H1 (cell line): ENCODE results near the gene ARFGEF3. TPM values are rescaled to one million over a fixed set of nuclear protein-coding genes. Genes with fewer than 3 reads are reported as not detected.

Source experiments
- CTCF ChIA-PET: fragments of 300-600 bp; sonication (Branson Sonifier 250); formaldehyde crosslinking; loops from one replicate; lab custom pipeline; 2021; ENCODE audit not compliant: partially characterized antibody; lab: Charles Lee
- POLR2A ChIA-PET: fragments of 300-600 bp; sonication (Branson Sonifier 250); formaldehyde crosslinking; loops from one replicate; lab custom pipeline; 2021; ENCODE audit warnings: inconsistent platforms; ENCODE audit not compliant: partially characterized antibody; lab: Charles Lee
- DNase-seq, 2 experiments: peaks; one replicate each; pipeline versions ENCODE4 v3.0.0 to v3.0.0-alpha.2; 2010 to 2022; ENCODE audit warnings: low spot score in 2 of 2, low read depth in 1 of 2, mixed read lengths in 1 of 2
- FAIRE-seq: peaks from 2 replicates; lab custom pipeline; 2011; peaks lifted over from hg19 to GRCh38; lab: Jason Lieb, UNC
- H2AFZ ChIP-seq: 2 replicates; pipeline ENCODE4 v1.8.1; 2012; ENCODE audit warnings: low read length, inconsistent platforms
- H2AK5ac ChIP-seq: 2 replicates; pipeline ENCODE4 v1.6.1; 2013; ENCODE audit warnings: low read depth, low read length
- H2BK120ac ChIP-seq: replicated peaks from 2 replicates; pipeline ENCODE3; 2013; ENCODE audit warnings: low read depth, low read length, inconsistent platforms
- H2BK12ac ChIP-seq: 2 replicates; pipeline ENCODE4 v1.6.1; 2013; ENCODE audit warnings: low read depth, low read length
- H2BK15ac ChIP-seq: 2 replicates; pipeline ENCODE4 v1.6.1; 2013; ENCODE audit warnings: low read length
- H2BK20ac ChIP-seq: 2 replicates; pipeline ENCODE4 v1.6.1; 2013; ENCODE audit warnings: low read length
- H2BK5ac ChIP-seq: 2 replicates; pipeline ENCODE4 v1.6.1; 2013; ENCODE audit warnings: low read depth, low read length
- H3K14ac ChIP-seq: 2 replicates; pipeline ENCODE4 v1.6.1; 2013; ENCODE audit warnings: inconsistent platforms; ENCODE audit not compliant: insufficient read length
- H3K18ac ChIP-seq: 2 replicates; pipeline ENCODE4 v1.6.1; 2013; ENCODE audit warnings: low read length; ENCODE audit errors: extremely low read depth
- H3K23ac ChIP-seq: 2 replicates; pipeline ENCODE4 v1.6.1; 2013; ENCODE audit warnings: inconsistent platforms; ENCODE audit not compliant: insufficient read length
- H3K23me2 ChIP-seq: 2 replicates; pipeline ENCODE4 v1.6.1; 2013; ENCODE audit warnings: low read depth, low read length
- H3K27ac ChIP-seq: 2 replicates; pipeline ENCODE4 v1.6.1; 2011; ENCODE audit warnings: low read depth, low read length, inconsistent platforms
- H3K27me3 ChIP-seq, 4 experiments: replicated peaks in 1 of 4; 1 replicate in 1 of 4; 2 replicates in 3 of 4; pipeline versions ENCODE4 v1.6.1 to v1.8.1; 2011 to 2013; ENCODE audit warnings: low read length in 3 of 4, mild to moderate bottlenecking in 3 of 4, inconsistent platforms in 2 of 4, mixed read lengths in 2 of 4, moderate library complexity in 1 of 4; ENCODE audit not compliant: control insufficient read depth in 3 of 4, insufficient read depth in 3 of 4; ENCODE audit errors: extremely low read depth in 1 of 4
- H3K36me3 ChIP-seq, 4 experiments: 2 replicates each; pipeline versions ENCODE4 v1.6.1 to v1.8.1; 2011 to 2013; ENCODE audit warnings: mild to moderate bottlenecking in 4 of 4, low read length in 3 of 4, moderate library complexity in 2 of 4, control low read depth in 1 of 4, inconsistent platforms in 1 of 4; ENCODE audit not compliant: insufficient read depth in 4 of 4, control insufficient read depth in 2 of 4
- H3K4ac ChIP-seq: replicated peaks from 2 replicates; pipeline ENCODE3; 2013; ENCODE audit warnings: low read length, low read depth, mixed read lengths, inconsistent platforms; ENCODE audit not compliant: insufficient read length
- H3K4me1 ChIP-seq, 4 experiments: replicated peaks in 1 of 4; 1 replicate in 1 of 4; 2 replicates in 3 of 4; pipeline versions ENCODE4 v1.6.1 to v1.8.1; 2011 to 2013; ENCODE audit warnings: low read length in 3 of 4, inconsistent platforms in 2 of 4, mixed read lengths in 1 of 4; ENCODE audit not compliant: insufficient read depth in 4 of 4, control insufficient read depth in 3 of 4
- H3K4me2 ChIP-seq, 2 experiments: 2 replicates each; pipeline versions ENCODE4 v1.6.1 to v1.8.1; 2011 to 2013; ENCODE audit warnings: low read depth in 2 of 2, low read length in 2 of 2, control low read depth in 1 of 2, inconsistent platforms in 1 of 2, mild to moderate bottlenecking in 1 of 2; ENCODE audit not compliant: insufficient read depth in 1 of 2
- H3K4me3 ChIP-seq, 4 experiments: fragments of 200-600, 300-600 bp in 1 of 4; sonication (generic), shearing (Covaris generic), sonication (Bioruptor Twin) in 1 of 4; 2 replicates each; pipeline versions ENCODE4 v1.5.1 to v1.8.1; 2011 to 2016; ENCODE audit warnings: low read length in 4 of 4, low read depth in 3 of 4, control low read depth in 2 of 4, inconsistent platforms in 2 of 4, mild to moderate bottlenecking in 2 of 4, mixed read lengths in 1 of 4, moderate library complexity in 1 of 4; ENCODE audit not compliant: insufficient read depth in 2 of 4; ENCODE audit errors: extremely low read depth in 1 of 4
- H3K56ac ChIP-seq: replicated peaks from 2 replicates; pipeline ENCODE3; 2013; ENCODE audit warnings: low read depth, mild to moderate bottlenecking, mixed read lengths, low read length, inconsistent platforms; ENCODE audit not compliant: insufficient read length
- H3K79me1 ChIP-seq: 2 replicates; pipeline ENCODE4 v1.6.1; 2013; ENCODE audit warnings: low read depth, low read length, control low read depth
- H3K79me2 ChIP-seq, 2 experiments: 2 replicates each; pipeline versions ENCODE4 v1.6.1 to v1.8.1; 2012 to 2013; ENCODE audit warnings: low read length in 2 of 2, mild to moderate bottlenecking in 2 of 2, inconsistent platforms in 1 of 2; ENCODE audit not compliant: insufficient read depth in 2 of 2, control insufficient read depth in 1 of 2
- H3K9ac ChIP-seq, 4 experiments: replicated peaks in 1 of 4; 1 replicate in 1 of 4; 2 replicates in 3 of 4; pipeline versions ENCODE4 v1.6.1 to v1.8.1; 2011 to 2013; ENCODE audit warnings: low read depth in 3 of 4, low read length in 3 of 4, control low read depth in 2 of 4, mild to moderate bottlenecking in 2 of 4, moderate library complexity in 2 of 4, inconsistent platforms in 1 of 4; ENCODE audit errors: extremely low read depth in 1 of 4
- H3K9me3 ChIP-seq, 2 experiments: 2 replicates each; pipeline versions ENCODE4 v1.6.1 to v1.8.1; 2012 to 2013; ENCODE audit warnings: mild to moderate bottlenecking in 2 of 2, moderate library complexity in 2 of 2, control low read depth in 1 of 2, inconsistent platforms in 1 of 2, low read depth in 1 of 2, low read length in 1 of 2, mixed read lengths in 1 of 2; ENCODE audit not compliant: insufficient read depth in 2 of 2
- H4K20me1 ChIP-seq, 2 experiments: replicated peaks in 1 of 2; 2 replicates each; pipeline versions ENCODE3 to v1.8.1; 2011 to 2013; ENCODE audit warnings: inconsistent platforms in 2 of 2, low read length in 2 of 2, mild to moderate bottlenecking in 1 of 2; ENCODE audit not compliant: insufficient read depth in 2 of 2, control insufficient read depth in 1 of 2
- H4K5ac ChIP-seq: 2 replicates; pipeline ENCODE4 v1.6.1; 2013; ENCODE audit warnings: low read length, low read depth, mixed read lengths, inconsistent platforms; ENCODE audit not compliant: insufficient read length
- H4K8ac ChIP-seq: 2 replicates; pipeline ENCODE4 v1.8.0; 2013; ENCODE audit warnings: mild to moderate bottlenecking, moderate library complexity, low read length, inconsistent platforms; ENCODE audit not compliant: insufficient read depth; ENCODE audit errors: extremely low read depth
- H4K91ac ChIP-seq: replicated peaks from 2 replicates; pipeline ENCODE3; 2013; ENCODE audit warnings: low read length, mixed read lengths, inconsistent platforms; ENCODE audit not compliant: insufficient read length
- CEBPB ChIP-seq: IDR thresholded peaks from 2 replicates; pipeline ENCODE4 v1.6.1; 2012; ENCODE audit warnings: low read depth, low read length
- GABPA ChIP-seq: IDR thresholded peaks from 2 replicates; pipeline ENCODE4 v1.6.1; 2011; ENCODE audit warnings: mild to moderate bottlenecking, low read length, moderate library complexity, borderline replicate concordance; ENCODE audit not compliant: insufficient read depth
- POLR2AphosphoS5 ChIP-seq: IDR thresholded peaks from 2 replicates; pipeline ENCODE4 v1.6.1; 2011; ENCODE audit warnings: low read depth, low read length
- POU5F1 ChIP-seq: IDR thresholded peaks from 2 replicates; pipeline ENCODE4 v1.6.1; 2011; ENCODE audit warnings: low read depth, mild to moderate bottlenecking, low read length, moderate library complexity
- WGBS, 2 experiments: shearing (Covaris generic) in 1 of 2; methylation state at CpG; one replicate each; pipeline versions ENCODE4 v1.1.6 to v1.1.7; 2013 to 2015; ENCODE audit warnings: low lambda C conversion rate in 2 of 2, mixed read lengths in 2 of 2, inconsistent platforms in 1 of 2, low coverage in 1 of 2, missing lambda C conversion rate in 1 of 2; ENCODE audit not compliant: insufficient replicate concordance in 2 of 2, insufficient coverage in 1 of 2, insufficient read length in 1 of 2; ENCODE audit errors: extremely low coverage in 1 of 2, missing lambda C conversion rate in 1 of 2; 5-methylcytosine and 5-hydroxymethylcytosine counted together
- polyA plus RNA-seq, 7 experiments: library from polyadenylated mRNA; depleted of rRNA in 3 of 7; stranded (reverse) in 5 of 7; unstranded in 2 of 7; fragments of >200 nt in 5 of 7; fragments of 200-250 nt in 2 of 7; gene quantifications; 1 replicate in 5 of 7; 2 replicates in 1 of 7; 4 replicates in 1 of 7; pipeline versions ENCODE4 v1.2.1 to v1.2.3, GENCODE V29; 2011 to 2013; ENCODE audit warnings: missing spikeins in 2 of 7, mixed read lengths in 2 of 7
- total RNA-seq: library from RNA; stranded (reverse); fragmentation: NEBNext Ultra II Directional; extraction: Animal tissue kit (Norgen Biotek cat#: 25700); gene quantifications from 2 replicates; pipeline ENCODE4 v1.2.1, GENCODE V29; 2021
- TF ChIP-seq, protein P1 (sequence below), 3 experiments: IDR thresholded peaks; 1 replicate in 2 of 3; 2 replicates in 1 of 3; pipeline versions ENCODE4 v1.5.1 to v1.6.1; 2011; ENCODE audit warnings: low read length in 3 of 3, mild to moderate bottlenecking in 3 of 3, inconsistent platforms in 2 of 3, low read depth in 1 of 3, moderate library complexity in 1 of 3; ENCODE audit not compliant: insufficient read depth in 1 of 3; ENCODE audit errors: control extremely low read depth in 1 of 3

The ARFGEF3 gene
- total and polyA plus RNA-seq, 2 of the 8 experiments (the other 6 are each of a cell fraction or from before 2014, with no cell fraction given), result 5.8 to 23.2 TPM

DNA sequence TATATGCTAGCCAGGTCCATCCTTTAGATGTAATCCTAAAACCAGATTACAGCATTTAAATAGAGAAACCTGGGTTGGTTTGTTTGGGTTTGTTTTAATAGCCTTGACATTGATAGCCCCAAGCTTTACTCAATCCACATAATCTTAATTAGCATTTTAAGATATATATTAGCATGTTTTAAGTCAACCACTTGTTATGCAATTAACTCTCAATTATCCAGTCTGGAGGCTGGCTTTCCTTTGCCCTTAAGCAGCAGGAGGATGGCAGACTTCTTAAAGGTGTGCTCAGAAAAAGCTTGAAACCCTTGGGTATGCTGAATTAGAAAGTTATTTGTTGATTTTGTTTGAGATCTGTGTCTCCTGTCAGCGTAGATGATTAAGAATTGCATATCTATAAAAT is 169.7 kb downstream of the ARFGEF3 start:
- Histone ChIP-seq H3K36me3 (peaks cover 0 to 13% (median 6%) of the 10 kb centered on the region in 4 experiments; a peak in 3 of 8 replicates), H2BK12ac (no peak overlapping the region), H3K18ac (no peak overlapping the region), H3K27ac (no peak overlapping the region), H2BK5ac (peak overlapping the region; percentile 84; the same call in 1 of the 2 replicates), H4K91ac (no peak overlapping the region), H4K20me1 (no peaks in the 10 kb centered on the region), H2BK15ac (no peak overlapping the region), H3K4ac (no peak overlapping the region), H2BK120ac (no peak overlapping the region), H4K5ac (no peak overlapping the region), H3K4me3 (0 out of 8 replicates have a peak overlapping the region, but pooled peaks of 1 of the 4 experiments have one; percentile 21), H3K4me2 (peak overlapping the region; percentile 59 to 74; a peak in 3 of 4 replicates), H3K9ac (no peak overlapping the region), H2BK20ac (no peak overlapping the region), H3K79me1 (no peaks in the 10 kb centered on the region), H3K23me2 (no peaks in the 10 kb centered on the region), H3K14ac (no peak overlapping the region), H4K8ac (no peak overlapping the region), H3K27me3 (no peaks in the 10 kb centered on the region), H2AFZ (no peak overlapping the region), H3K79me2 (no peaks in the 10 kb centered on the region), H3K23ac (no peak overlapping the region), H3K4me1 (peaks cover 8 to 18% (median 11%) of the 10 kb centered on the region in 4 experiments; a peak in 6 of 7 replicates), H2AK5ac (no peak overlapping the region), H3K56ac (no peak overlapping the region), H3K9me3 (no peaks in the 10 kb centered on the region)
- FAIRE-seq (peak; percentile 73), DNase-seq (no peak)
- WGBS, 2 experiments, result 10% methylated on average over 1 of the region's 1 CpG; no CpG with 5 or more reads in 1 of the 2 experiments
- ChIA-PET POLR2A (interaction anchor here (1.0 kb wide), 2 partner anchors 16 to 19 kb away, joined by 3 to 6 read pairs; no protein-coding TSS in a partner anchor), CTCF (interaction anchor here (1.2 to 1.3 kb wide), 2 partner anchors 14 to 72 kb away, joined by 3 read pairs; partner anchors contain the start of gene HEBP2)
- TF ChIP-seq CEBPB (0 out of 2 replicates have a peak, but pooled peaks have one; percentile 35), POLR2AphosphoS5 (no peak), GABPA (no peak), POU5F1 (0 out of 2 replicates have a peak, but pooled peaks have one; percentile 30)
- TF ChIP-seq, protein P1, sequence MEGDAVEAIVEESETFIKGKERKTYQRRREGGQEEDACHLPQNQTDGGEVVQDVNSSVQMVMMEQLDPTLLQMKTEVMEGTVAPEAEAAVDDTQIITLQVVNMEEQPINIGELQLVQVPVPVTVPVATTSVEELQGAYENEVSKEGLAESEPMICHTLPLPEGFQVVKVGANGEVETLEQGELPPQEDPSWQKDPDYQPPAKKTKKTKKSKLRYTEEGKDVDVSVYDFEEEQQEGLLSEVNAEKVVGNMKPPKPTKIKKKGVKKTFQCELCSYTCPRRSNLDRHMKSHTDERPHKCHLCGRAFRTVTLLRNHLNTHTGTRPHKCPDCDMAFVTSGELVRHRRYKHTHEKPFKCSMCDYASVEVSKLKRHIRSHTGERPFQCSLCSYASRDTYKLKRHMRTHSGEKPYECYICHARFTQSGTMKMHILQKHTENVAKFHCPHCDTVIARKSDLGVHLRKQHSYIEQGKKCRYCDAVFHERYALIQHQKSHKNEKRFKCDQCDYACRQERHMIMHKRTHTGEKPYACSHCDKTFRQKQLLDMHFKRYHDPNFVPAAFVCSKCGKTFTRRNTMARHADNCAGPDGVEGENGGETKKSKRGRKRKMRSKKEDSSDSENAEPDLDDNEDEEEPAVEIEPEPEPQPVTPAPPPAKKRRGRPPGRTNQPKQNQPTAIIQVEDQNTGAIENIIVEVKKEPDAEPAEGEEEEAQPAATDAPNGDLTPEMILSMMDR (IDR thresholded peaks at IDR 0.05; ENCODE audit: control extremely low read depth in 1 of 3, insufficient read depth in 1 of 3, low read depth in 1 of 3, low read length in 3 of 3), result no peak
